ENCODE measurements around the gene ELMOD3.
A peak's percentile ranks its signal among the peaks of the same experiment; 100 is the strongest.
"Not testable (repeated sequence)": the region's sequence is repeated elsewhere in the genome, so short reads cannot be mapped to it uniquely, and the experiment has no call there.

ELMOD3 gene

DNA sequence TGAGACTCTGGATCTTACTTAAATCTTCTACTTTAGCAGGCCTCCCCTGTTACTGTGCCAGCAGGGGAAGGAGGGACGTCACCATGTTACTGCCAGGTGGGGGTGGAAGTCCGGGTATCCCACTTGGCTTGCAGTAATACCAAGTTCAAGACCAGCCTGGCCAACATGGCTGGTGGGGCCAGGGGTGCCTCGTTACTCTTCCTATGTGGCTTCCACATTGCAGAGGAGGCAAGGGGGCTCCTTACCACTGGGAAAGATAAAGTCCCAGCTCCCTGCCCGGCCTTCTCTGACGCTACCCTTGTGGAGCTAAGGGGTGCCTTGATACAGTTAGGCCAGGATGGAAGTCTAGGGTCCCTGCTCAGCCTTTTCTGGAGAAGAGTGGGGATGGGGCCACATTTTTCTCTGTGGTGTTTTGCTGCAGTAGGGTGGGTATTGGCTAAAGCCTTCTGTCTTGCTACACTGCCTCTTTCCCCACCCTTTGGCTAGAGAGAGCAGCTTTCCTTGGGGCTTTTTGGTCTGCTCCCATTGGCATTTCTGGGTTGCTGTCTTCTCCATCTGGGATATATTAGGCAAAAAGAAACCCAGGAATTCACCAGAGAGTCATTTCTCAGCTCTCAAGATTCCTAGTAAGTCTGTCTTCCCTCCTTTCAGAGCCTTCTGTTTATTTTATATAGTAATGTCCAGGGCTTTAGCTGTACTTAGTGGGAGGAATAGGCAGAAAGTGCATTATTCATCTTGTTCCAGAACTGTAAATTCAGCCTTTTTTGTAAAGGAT, 21.9 kb downstream of the ELMOD3 start:
- DNase-seq (ENCODE audit: low spot score) = peak; percentile 49

DNA sequence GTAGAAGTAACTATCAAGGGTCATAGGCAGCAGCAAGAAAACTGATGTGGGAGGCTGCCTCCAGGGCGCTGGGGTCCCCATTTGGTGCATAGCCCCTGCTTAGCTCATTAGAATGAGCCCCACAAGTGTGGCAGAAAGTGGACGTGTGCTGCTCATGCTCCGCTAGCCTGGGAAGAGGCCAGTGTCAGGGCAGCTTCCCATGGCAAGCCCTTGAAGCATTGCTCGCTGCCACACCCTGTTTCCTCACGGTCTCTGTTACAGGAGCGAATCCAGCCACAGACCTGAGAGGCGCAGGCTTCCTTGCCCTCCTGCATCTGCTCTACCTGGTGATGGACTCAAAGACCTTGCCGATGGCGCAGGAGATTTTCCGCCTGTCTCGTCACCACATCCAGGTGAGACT, 22.5 kb downstream of the ELMOD3 start:
- no peak for DNase-seq (ENCODE audit: low spot score)

DNA sequence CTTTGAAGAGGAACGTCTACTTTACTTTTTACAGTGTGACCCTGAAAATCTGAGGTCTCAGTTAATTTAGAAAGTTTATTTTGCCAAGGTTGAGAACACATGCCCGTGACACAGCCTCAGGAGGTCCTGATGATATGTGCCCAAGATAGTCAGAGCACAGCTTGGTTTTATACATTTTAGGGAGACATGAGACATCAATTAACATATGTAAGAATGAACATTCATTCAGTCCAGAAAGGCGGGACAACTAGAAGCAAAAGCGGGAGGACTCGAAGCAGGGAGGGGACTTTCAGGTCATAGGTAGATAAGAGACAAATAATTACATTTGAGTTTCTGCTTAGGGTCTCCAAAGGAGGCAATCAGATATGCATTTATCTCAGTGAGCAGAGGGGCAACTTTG, 23.7 kb downstream of the ELMOD3 start:
- no peak for DNase-seq (ENCODE audit: low spot score)

DNA sequence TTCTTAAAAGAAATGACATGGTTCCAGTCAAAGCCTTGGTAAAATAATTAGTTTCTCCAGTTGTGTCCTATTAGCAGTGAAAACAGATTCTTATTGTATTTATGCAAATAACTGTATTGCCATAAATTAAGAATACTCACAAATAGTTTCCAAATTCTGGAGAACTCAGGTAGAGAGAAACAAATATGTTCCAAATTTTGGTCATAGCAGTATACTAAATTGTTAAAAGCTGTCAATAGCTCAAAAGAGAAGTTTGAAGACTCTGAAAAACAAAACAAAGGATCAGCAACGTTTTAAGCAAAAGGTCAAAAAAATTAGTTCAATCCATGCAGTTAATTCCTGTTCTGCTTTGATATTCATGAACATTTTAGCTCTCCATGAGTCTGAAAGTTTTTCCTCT, 25.5 kb downstream of the ELMOD3 start:
- DNase-seq (ENCODE audit: low spot score) = no peak

DNA sequence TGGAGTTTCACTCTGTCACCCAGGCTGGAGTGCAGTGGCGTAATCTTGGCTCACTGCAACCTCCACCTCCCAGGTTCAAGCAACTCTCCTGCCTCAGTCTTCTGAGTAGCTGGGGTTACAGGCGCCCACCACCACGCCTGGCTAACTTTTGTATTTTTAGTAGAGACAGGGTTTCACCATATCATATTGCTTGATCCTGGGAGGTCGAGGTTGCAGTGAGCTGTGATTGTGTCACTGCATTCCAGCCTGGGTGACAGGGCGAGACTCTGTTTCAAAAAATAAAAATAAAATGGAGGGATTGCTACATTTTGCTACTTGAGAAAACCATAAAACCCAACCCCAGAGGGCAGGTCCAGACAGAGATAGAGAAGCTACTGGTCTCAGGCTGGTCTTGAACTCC, 28.6 kb downstream of the ELMOD3 start:
- DNase-seq (ENCODE audit: low spot score) = not testable (repeated sequence)

DNA sequence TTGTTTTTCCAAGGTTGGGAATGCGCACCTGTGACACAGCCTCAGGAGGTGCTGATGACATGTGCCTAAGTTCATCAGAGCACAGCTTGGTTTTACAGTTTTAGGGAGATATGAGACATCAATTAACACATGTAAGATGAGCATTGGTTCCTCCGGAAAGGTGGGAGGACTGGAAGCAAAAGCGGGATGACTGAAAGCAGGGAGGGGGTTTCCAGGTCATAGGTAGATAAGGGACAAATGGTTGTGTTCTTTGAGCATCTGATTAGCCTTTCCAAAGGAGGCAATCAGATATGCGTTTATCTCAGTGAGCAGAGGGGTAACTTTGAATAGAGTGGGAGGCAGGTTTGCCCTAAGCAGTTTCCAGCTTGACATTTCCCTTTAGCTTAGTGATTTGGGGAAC, 29.3 kb downstream of the ELMOD3 start:
- DNase-seq (ENCODE audit: low spot score) = no peak

DNA sequence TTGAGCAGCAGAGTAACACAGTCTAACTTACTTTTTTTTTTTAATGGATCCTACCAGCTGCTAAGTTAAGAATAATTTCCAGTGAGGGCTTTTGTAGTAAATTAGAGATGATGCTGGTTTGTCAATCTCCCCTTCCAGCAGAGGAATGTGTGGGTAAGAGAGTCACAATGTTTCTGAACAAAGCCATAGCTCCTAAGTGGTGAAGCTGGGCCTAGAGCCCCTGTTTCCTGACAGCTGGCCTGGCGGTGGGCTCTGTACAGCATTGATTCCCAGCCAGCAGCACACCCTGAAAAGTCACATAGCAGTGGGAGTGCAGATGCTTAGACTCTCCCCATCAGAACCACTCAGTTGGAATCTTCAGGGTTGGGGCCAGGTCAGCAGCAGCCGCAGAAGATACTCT, 31.2 kb downstream of the ELMOD3 start:
- DNase-seq (ENCODE audit: low spot score) = no peak

DNA sequence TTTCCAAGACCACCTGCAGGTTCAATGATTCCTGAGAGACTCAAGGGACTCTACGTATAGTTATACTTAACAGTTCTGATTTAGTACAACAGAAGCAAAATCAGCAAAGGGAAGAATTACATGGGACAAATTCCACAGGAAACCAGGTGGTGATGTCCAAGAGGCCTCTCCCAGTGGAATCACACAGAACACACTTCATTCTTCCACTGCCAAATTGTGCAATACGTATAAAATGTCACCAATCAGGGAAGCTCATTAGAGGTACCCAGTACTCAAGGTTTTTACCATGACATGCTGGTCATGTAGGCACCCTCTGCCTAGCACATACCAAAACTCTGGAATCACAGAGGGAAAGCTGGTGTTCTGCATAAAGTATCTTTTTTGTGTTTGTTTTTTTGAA, 33.2 kb downstream of the ELMOD3 start:
- no peak for DNase-seq (ENCODE audit: low spot score)

DNA sequence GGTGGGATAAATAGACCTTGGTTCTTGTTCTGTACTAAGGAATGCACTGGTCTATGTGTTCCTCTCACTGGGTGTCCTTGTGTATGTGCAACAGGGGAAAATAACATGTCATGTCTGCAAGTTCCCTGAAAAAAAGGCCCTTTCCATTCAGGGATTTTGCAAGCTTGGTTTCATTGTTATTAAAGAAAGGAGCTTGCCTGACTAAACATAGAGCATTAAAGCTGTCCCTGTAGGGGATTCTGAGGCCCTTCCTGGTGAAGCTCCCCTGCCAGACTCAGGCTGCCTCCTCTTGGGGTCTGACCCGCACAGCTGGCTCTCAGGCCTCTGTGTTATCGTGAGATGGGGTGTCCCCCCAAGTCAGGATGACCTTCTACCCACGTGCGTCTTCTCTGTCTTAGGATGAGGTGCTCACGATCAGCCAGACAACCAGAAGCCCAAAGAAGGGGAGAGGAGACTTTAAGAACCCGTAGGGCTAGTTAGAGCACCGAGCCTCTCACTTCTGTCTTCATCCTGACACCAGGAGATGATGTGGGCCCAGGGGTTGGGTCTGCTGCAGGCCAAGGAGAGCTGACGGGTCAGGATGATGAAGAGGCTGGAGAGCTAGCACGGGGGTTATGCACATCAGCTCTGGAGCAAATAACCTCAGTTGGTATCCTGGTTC, 34.4 kb downstream of the ELMOD3 start:
- DNase-seq (ENCODE audit: low spot score) = no peak

DNA sequence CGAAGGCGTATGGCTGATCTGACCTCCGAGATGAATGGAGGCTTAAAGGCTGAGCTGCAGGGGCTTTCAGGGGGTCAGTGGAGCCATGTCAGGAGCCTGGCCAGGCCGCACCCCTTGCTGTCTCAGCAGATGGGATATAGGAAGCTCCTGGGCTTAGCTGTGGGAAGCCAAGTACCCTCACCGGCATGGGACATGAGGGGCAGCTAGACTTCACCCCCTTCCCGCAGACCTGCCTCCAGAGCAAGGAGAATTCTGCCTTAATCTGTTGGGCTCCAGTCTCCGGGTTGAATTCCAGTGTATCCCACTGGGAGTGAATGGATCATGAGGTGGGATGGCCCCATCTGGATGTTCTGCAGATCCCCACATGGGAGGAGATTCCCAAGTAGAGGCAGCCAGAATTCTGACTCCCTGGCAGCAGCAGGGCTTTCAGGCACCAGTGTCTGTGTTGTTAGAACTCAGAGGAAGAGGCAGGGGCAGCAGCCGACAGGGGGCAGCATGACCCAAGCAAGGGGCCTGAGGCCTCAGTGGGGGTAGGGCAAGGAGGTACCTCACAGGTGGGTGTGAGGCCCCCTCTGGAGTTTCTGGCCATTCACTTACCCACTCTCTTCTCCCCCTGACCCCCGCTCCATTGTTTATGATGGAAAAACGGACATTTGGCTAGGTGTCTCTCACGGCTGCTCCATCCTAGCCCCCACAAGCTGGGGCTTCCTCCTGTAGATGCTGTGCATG, 36.5 kb downstream of the ELMOD3 start:
- peak; percentile 78 for DNase-seq (ENCODE audit: low spot score)

DNA sequence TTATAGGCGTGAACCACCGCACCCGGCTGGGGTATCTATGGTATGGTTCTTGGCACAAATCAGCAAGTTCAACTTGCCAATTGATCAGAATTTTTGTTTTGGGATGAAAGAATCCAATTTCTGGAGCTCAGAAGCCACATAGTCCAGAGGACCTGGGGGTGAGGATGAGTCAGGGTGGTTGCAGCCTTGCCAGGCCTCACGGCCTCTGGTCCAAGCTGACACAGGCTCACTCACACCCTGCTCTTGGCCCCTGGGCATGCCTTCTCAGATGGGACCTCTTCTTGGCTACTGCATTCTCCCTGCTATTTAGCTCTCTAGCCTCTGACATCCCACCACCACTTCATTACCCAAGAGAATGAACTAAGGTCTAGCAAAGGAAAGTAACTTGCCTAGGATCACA, 39.3 kb downstream of the ELMOD3 start:
- DNase-seq (ENCODE audit: low spot score) = peak; percentile 85

DNA sequence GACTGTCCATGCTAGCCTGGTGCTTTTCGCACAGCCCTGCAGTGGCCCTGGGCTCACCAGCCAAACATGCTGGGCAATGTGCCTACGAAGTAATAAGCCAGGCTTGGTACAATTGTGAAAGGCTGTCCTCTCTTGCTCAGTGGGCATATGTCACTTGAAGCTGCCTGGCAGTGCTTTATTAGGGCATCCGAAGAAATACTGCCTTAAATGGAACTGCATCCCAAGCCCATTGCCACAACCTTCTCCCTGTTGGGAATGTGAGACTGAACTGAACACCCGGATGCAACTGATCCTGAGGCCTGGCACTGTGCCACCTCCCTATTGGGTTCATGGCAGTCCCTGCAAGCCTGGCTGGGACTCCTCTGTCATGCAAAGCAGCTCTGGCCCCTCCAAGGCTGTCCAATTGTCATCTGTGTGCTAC, 39.7 kb downstream of the ELMOD3 start:
- no peak for DNase-seq (ENCODE audit: low spot score)

DNA sequence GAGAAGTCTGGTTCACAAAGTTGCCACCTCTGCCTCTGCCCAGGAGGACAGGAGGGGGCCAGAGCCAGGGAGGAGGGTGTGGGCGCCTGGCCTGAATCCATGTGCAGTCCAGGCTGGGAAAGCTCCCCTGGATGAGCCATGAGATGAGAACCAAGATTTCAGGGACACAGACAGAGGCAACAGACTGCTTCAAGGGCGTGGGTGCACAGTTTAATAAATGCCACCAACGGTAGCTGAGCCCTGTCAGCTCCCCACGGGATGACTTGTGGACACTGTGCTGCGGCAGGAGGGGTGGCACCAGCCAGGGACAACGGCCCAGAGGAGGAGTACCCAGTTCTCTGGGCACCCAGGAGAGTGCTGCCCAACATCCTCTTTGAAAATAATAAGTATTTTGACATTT, 40.4 kb downstream of the ELMOD3 start:
- no peak for DNase-seq (ENCODE audit: low spot score)

DNA sequence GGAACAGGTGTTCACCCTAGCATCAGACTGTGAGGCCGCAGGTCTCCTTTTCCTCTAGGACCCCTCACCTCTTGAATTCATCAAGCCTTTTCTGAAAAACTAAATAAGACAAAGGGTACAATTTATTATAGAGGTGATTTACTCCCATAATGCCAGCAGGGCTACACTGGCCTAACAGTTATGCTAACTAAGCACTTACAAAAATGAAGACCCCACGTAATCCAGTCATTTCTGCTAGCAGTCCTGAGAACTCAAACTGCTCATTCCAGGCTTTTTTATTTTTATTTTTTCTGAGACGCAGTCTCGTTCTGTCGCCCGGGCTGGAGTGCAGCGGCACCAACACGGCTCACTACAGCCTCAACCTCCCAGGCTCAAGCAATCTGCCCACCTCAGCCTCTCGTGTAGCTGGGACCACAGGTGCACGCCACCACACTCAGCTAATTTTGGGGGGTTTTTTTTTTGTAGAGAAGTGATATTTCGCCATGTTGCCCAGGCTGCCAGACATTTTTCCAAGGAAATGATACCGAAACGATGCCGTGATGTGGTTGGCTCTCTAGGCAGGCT, 41.4 kb downstream of the ELMOD3 start:
- no peak for DNase-seq (ENCODE audit: low spot score)

DNA sequence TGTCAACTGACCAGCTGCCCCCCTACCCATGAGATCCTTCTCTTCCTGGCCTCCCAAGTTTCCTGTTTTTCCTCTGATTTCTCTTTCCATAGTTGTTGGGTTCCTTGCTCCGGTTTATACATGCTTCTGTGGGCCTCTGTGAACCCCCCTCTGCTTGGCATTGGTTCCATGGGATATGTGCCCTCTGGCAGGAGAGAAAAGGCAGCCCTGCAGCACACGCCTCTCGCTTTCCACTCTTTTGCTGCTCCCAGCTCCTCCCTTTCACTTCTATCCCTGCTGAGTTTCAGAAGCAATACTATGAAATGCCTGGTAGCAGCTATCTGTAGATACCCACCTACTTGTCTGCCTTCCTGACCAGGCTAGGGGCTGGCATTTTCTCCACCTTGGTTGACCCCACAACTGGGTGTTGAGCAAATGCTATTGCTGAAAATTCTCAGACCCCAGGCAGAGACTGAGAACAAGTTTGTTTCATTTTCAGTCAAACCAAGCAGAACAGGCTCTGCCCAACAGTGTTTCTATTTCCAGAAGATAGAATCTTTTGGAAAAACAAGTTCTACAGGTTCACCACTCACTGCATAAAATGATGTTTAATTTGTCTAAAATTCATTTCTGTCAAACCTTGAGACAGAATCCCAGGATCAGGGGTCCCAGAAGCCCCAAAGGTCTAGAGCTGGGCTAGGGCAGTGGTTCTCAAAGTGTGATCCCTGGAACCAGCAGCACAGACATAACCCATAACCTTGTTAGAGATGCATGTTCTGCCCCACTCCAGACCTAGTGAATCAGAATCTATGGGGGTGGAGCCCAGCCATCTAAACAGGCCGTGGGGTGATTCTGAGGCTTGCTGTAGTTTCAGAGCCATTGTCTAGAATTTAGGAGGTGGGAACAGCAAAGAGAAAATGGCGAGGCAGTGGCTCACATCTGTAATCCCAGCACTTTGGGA, 42.2 kb downstream of the ELMOD3 start:
- DNase-seq (ENCODE audit: low spot score) = no peak

DNA sequence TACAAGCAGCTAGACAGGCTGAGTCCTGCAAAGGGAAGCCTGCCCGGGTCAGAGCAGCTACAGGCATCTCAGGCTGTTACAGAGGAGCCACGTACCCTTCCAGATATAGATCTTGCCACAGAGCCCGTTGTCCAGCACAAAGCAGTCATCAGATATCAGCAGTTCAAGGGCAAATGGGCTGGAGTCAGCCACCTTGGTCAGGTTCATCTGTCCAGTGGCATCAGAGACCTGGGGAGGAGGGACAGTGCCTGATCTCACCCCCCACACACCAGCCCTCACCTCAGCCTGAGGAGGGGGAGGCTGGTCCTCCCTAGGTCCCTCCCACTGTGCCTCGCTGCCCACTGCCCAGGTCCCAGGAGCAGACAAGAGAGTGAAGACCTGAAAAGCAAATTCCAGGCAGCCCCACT, 43.4 kb downstream of the ELMOD3 start:
- no peak for DNase-seq (ENCODE audit: low spot score)

DNA sequence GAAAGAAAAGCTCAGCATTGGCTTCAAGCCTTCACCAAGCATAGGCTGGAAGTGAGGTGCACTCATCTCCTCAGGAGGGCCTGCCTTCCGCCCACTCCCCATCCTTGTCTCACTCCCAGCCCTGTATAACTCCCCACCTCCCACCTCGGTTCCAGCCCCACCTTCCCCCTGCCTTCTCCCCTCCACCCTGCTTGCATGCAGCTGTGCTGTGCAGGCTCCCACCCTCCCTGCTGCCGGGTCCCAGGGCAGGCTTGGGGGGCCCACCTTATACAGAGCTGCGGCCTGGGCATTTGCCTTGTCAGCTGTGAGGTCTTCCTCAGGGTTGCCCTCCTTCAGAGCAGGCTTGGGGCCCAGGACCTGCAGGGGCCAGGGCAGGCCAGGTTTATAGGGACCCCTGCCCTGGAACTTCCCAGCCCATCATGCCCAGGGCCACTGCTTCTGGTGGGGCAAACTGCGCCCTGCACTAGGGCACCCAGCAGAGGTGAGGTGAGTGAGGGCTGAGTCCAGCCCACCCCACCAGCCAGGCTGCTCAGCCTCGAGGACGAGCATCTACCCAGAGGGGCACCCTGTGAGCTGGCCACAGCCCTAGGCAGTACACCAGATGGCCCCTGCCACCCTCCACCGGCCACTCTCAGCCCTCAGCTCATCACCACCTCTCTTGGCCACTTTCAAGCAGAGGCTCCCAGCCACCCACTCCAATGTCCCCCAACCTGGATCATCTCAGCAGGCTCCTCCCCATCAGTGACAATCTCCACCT, 44.0 kb downstream of the ELMOD3 start:
- no peak for DNase-seq (ENCODE audit: low spot score)

DNA sequence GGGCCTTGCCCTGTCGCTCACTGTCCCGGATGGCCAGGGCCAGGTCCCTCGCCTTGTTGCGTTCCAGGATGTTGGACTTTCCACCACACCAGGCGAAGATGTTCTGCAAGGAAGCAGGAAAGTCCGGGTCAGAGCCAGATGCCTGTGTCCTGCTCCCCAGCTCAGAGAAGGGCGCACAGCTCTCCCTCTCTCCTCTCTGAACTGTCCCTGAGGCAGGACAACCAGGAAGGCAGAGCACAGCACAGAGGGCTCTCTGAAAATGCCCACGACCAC, 44.5 kb downstream of the ELMOD3 start:
- DNase-seq (ENCODE audit: low spot score) = no peak

DNA sequence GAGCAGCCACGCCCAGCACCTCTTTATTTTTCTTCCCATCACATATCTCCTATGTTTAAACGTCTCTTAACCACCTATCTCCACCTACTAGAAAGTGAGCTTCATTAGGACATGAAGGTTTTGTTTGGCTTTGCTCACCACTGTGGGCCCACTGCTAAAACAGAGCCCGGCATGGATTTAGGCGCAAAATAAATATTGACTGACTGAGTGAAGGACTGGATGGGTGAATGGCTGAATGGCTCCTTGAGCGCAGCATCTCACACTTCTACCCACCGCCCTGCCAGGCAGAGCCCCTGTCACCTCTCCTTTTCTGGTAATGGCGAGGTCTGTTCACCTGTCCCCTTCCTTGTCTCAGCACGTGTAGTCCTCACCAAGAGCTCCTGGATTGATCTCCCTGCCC, 45.5 kb downstream of the ELMOD3 start:
- no peak for DNase-seq (ENCODE audit: low spot score)

DNA sequence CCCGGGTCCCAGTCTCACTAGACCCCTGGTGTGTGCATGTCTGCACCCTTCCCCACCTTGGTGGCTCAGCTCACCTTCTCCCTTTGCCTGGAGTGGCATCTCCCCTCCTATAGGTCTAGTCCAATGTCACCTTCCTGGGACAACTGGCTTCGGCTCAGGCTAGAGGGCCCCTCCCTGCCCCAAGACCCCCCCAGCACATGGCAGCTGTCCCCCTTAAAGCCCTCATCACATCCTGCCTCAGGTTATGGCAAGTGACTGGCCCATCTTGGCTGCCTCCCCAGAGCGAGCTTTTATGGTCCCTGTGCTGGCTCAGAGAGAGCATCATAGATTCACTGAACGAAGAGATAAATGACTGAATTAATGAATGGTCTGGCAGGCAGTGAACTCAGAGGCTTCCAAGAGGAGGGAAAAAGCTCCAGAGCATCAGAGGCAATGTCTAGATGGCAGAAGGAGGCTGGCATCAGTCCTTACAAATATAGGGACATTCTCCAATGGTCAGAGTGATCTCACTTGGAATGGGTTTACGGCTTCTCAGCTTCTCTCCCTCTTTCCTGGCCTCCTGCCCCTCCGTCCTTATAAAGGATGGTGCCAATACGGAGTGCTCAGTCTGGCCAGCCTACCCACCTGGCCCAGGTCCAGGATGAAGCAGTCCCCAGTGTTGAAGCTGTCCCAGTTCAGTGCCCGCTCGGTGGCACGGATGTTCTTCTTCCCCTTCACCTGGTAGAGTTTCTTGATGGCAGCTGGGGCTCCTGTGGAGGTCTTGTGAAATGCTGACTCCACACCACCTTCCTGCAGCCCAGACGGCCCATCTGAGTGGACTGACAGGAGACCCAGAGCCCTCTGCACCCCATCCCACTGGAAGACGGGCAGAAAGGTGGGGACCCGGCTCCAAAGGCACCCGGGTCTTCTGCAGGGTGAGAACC, 46.2 kb downstream of the ELMOD3 start:
- DNase-seq (ENCODE audit: low spot score) = no peak
